SKM-1 treated with dmso at 0.1 percent for 144 hours (cell line): ENCODE data around the gene BEAN1.
A peak's percentile ranks its signal among the peaks of the same experiment; 100 is the strongest.

ENCODE experiments used
- DNase-seq: peaks from one replicate; lab custom pipeline; 2025; ENCODE audit not compliant: unreplicated experiment; lab: John Stamatoyannopoulos, UW

Gene BEAN1

GRCh38 chr16:66517586-66518263 lies 90.6 kb downstream of the BEAN1 start:
- DNase-seq, result no peak

DNA sequence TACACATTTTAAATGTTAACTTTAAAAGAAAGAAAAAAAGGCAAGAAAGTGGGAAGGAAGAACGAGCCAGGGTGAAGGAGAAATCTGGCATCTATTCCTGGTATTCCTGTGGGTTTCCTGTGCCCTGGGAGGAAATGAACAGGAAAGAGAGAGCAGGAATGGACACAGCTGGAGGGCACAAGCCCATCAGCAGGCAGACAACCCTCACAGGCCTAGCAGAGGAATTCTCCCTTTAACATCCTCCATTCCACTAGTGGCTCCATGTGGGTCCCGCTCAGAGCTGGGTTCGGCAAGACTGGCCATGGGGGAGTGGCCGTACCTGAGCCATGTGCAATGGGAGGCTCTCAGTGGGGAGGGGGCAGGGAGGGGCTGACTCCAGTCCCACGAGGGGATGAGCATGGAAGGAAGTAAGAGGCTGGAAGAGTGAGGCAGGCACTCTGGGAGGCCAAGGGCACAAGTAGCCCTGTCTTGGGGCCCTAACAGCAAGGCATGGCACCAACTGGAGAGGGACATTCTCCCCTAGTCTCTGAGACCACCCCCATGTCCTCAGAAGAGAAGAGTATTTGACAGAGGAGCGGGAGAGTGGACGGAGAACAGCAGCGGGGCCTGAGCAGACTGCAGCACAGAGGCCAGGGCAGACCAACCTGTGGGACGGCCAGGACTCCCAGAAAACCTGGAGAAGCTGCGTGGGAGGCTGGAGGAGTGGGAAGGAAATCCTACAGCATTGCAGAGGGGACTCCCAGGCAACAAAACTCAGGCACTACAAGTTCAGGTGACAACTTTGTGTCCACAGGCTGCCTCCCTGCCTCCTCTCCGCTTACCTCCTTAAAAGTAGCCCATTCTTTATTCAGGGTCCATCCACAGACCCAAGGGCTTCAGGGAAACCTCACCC lies 92.6 kb downstream of the BEAN1 start:
- no peak for DNase-seq

GRCh38 chr16:66520406-66521170 lies 93.5 kb downstream of the BEAN1 start:
- DNase-seq, result peak; percentile 80

GRCh38 chr16:66521252-66521713 lies 94.2 kb downstream of the BEAN1 start:
- DNase-seq, result no peak

GRCh38 chr16:66521951-66522771 lies 95.1 kb downstream of the BEAN1 start:
- peak; percentile 87 for DNase-seq

DNA sequence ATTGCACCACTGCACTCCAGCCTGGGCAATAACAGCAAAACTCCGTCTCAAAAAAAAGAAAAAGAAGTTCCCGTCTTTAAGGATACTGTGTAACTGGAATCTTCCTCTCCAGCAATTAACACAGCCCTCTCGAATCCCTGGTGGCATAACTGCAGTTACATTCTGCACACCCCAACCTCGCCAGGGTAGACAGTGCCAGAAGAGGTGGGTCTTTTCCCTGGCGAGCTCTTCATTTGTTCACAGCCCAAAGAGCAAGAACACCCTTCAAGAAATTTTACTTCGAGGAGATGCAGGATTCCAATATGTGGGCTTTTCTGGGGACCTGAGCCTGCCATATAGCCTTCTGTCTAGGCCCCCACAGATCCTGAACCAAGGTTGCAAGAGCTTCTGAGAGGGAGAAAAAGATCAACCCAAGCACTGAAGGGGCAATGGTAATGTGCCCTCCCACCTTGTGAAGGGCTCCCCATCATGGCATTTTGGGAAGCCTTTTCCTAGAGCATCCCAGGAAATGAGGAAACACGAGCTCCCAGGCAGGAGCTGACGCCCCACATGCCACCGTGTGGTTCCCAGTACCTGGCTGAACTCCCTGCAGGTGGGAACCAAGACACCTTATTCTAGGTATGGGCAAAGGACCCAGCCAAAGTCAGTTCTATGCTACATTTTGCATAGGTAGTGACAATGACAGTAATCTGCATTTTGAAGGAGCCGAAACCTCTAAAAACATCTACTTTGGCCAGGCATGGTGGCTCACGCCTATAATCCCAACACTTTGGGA lies 95.9 kb downstream of the BEAN1 start:
- DNase-seq, result no peak

DNA sequence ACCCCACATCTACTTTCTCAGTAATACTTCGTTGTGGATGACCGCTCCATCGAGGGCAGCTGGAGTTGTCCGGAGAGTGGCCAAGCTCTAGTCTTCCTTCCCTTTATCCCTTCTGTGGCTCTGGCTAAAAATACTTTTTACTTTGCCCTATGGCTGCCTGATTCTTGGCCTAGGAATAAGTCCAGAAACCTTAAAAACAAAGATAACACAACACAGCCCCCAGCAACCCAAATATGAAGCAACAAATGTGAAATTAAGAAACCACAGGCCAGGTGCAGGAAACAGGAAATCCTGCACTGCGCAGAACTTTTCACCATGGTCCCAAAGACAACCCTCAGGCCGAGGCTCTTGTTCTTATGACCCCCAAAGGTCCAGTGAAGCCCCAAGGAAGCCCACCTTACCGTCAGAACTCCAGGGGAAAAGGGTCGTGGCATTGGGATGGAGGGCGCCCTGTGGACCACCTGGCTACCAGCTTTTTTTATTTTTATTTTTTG lies 96.8 kb downstream of the BEAN1 start:
- peak; percentile 93 for DNase-seq

- DNase-seq, result peak; percentile 99
These were observed 97.6 kb downstream of the BEAN1 start for GRCh38 chr16:66524601-66525164.

DNA sequence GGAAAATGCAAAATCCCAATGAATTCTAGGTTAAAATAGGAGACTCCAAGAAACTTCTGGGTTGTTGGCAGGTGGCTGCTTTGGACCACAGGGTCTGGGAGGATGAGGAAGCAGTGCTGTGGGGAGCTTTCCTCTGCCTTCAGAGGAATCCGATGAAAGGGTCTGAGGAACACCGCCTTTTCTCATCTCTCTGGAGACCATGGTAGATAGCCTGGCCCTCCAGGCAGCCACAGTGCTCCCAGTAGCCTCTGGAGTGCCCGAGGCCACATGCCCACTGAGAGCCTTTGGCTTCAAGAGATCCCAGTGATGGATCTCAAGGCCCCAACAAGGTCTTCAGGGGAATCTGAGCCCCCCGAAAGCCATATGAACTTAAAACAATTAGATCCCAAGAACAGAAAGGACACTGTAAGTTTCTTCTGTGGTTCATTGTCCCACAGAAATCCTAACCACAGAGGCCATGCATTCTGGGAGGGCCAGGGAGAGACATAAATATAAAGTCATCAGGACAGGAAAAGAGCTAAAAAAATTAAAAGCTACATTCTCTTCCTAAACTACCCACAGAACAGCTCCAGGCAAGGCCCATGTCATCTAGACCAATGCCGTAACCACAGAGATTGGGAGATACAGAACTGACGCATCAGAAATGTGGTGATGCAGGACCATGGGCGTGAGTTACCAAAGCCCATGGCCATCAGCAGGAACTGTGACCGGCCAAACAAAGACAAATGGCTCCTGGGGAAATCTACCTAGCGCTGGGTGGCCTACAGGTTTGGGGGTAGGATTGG lies 98.5 kb downstream of the BEAN1 start:
- no peak for DNase-seq

GRCh38 chr16:66528294-66528693 lies 101.2 kb downstream of the BEAN1 start:
- no peak for DNase-seq

GRCh38 chr16:66529475-66529874 lies 102.4 kb downstream of the BEAN1 start:
- no peak for DNase-seq
